ES-I3 (cell line): ENCODE results near the gene IGF1R.
"Not testable (repeated sequence)": the region's sequence is repeated elsewhere in the genome, so short reads cannot be mapped to it uniquely, and the experiment has no call there.

Source experiments
- H3K36me3 ChIP-seq: 2 replicates; pipeline ENCODE4 v1.6.1; 2013; ENCODE audit warnings: mild to moderate bottlenecking, low read length, control low read depth, moderate library complexity; ENCODE audit not compliant: insufficient read depth
- H3K4me1 ChIP-seq: 2 replicates; pipeline ENCODE4 v1.6.1; 2013; ENCODE audit warnings: mild to moderate bottlenecking, control low read depth, low read length; ENCODE audit not compliant: insufficient read depth
- H3K9ac ChIP-seq: 2 replicates; pipeline ENCODE4 v1.6.1; 2013; ENCODE audit warnings: low read depth, mild to moderate bottlenecking, low read length, moderate library complexity
- H3K9me3 ChIP-seq: 2 replicates; pipeline ENCODE4 v1.6.1; 2013; ENCODE audit warnings: mild to moderate bottlenecking, low read length, moderate library complexity; ENCODE audit not compliant: control insufficient read depth, insufficient read depth

The IGF1R gene

GRCh38 chr15:98977441-98977840 is 329.1 kb downstream of the IGF1R start:
- Histone ChIP-seq H3K36me3 (no peaks in the 10 kb centered on the region), H3K9me3 (no peaks in the 10 kb centered on the region), H3K9ac (no peak overlapping the region), H3K4me1 (no peaks in the 10 kb centered on the region)

- Histone ChIP-seq H3K36me3 (no peaks in the 10 kb centered on the region), H3K9ac (no peak overlapping the region), H3K4me1 (no peaks in the 10 kb centered on the region), H3K9me3 (no peaks in the 10 kb centered on the region)
Observed at GRCh38 chr15:98978153-98978552, 329.8 kb downstream of the IGF1R start.

GRCh38 chr15:98980899-98981228 is 332.5 kb downstream of the IGF1R start:
- peaks cover 1% of the 10 kb centered on the region; the same call in 1 of the 2 replicates for H3K9me3 ChIP-seq
- no peaks in the 10 kb centered on the region for H3K36me3 ChIP-seq
- H3K4me1 ChIP-seq = 0 out of 2 replicates have a peak, but pooled peaks cover 4% of the 10 kb centered on the region
- H3K9ac ChIP-seq = no peak overlapping the region

- H3K4me1 ChIP-seq = 0 out of 2 replicates have a peak, but pooled peaks cover 4% of the 10 kb centered on the region
- H3K9me3 ChIP-seq = peaks cover 4% of the 10 kb centered on the region; the same call in 1 of the 2 replicates
- H3K9ac ChIP-seq = no peak overlapping the region
- H3K36me3 ChIP-seq = no peaks in the 10 kb centered on the region
Observed at GRCh38 chr15:98981851-98982722, 333.7 kb downstream of the IGF1R start.

GRCh38 chr15:98983334-98983733 is 335.0 kb downstream of the IGF1R start:
- Histone ChIP-seq H3K9me3 (peaks cover 4% of the 10 kb centered on the region; the same call in 1 of the 2 replicates), H3K4me1 (0 out of 2 replicates have a peak, but pooled peaks cover 4% of the 10 kb centered on the region), H3K36me3 (no peaks in the 10 kb centered on the region), H3K9ac (no peak overlapping the region)

GRCh38 chr15:98986281-98986680 is 337.9 kb downstream of the IGF1R start:
- H3K4me1 ChIP-seq = 0 out of 2 replicates have a peak, but pooled peaks cover 4% of the 10 kb centered on the region
- H3K36me3 ChIP-seq = no peaks in the 10 kb centered on the region
- peaks cover 4% of the 10 kb centered on the region; the same call in 1 of the 2 replicates for H3K9me3 ChIP-seq
- H3K9ac ChIP-seq = no peak overlapping the region

- Histone ChIP-seq H3K9ac (no peak overlapping the region), H3K36me3 (no peaks in the 10 kb centered on the region), H3K9me3 (no peaks in the 10 kb centered on the region; the same call in 1 of the 2 replicates), H3K4me1 (no peaks in the 10 kb centered on the region)
Observed at GRCh38 chr15:98994892-98995291, 346.6 kb downstream of the IGF1R start.

- Histone ChIP-seq H3K4me1 (no peaks in the 10 kb centered on the region), H3K9me3 (no peaks in the 10 kb centered on the region; the same call in 1 of the 2 replicates), H3K36me3 (no peaks in the 10 kb centered on the region), H3K9ac (no peak overlapping the region)
Observed at GRCh38 chr15:98996169-98996568, 347.8 kb downstream of the IGF1R start.

- H3K4me1 ChIP-seq = no peaks in the 10 kb centered on the region
- H3K36me3 ChIP-seq = no peaks in the 10 kb centered on the region
- no peaks in the 10 kb centered on the region; the same call in 1 of the 2 replicates for H3K9me3 ChIP-seq
- no peak overlapping the region for H3K9ac ChIP-seq
Observed at GRCh38 chr15:98996624-98997023, 348.3 kb downstream of the IGF1R start.

GRCh38 chr15:98997312-98997711 is 349.0 kb downstream of the IGF1R start:
- Histone ChIP-seq H3K36me3 (no peaks in the 10 kb centered on the region), H3K4me1 (no peaks in the 10 kb centered on the region), H3K9ac (no peak overlapping the region), H3K9me3 (no peaks in the 10 kb centered on the region; the same call in 1 of the 2 replicates)

- H3K9ac ChIP-seq = no peak overlapping the region
- H3K9me3 ChIP-seq = no peaks in the 10 kb centered on the region; the same call in 1 of the 2 replicates
- H3K4me1 ChIP-seq = no peaks in the 10 kb centered on the region
- no peaks in the 10 kb centered on the region for H3K36me3 ChIP-seq
Observed at GRCh38 chr15:98997755-98998154, 349.4 kb downstream of the IGF1R start.

GRCh38 chr15:98998279-98998678 is 349.9 kb downstream of the IGF1R start:
- Histone ChIP-seq H3K9ac (no peak overlapping the region), H3K36me3 (no peaks in the 10 kb centered on the region), H3K4me1 (no peaks in the 10 kb centered on the region), H3K9me3 (no peaks in the 10 kb centered on the region; the same call in 1 of the 2 replicates)

- Histone ChIP-seq H3K36me3 (no peaks in the 10 kb centered on the region), H3K4me1 (no peaks in the 10 kb centered on the region), H3K9me3 (no peaks in the 10 kb centered on the region; the same call in 1 of the 2 replicates), H3K9ac (no peak overlapping the region)
Observed at GRCh38 chr15:98999233-98999632, 350.9 kb downstream of the IGF1R start.

GRCh38 chr15:99002226-99002625 is 353.9 kb downstream of the IGF1R start:
- H3K9me3 ChIP-seq = no peaks in the 10 kb centered on the region
- H3K36me3 ChIP-seq = no peaks in the 10 kb centered on the region
- no peak overlapping the region for H3K9ac ChIP-seq
- H3K4me1 ChIP-seq = no peaks in the 10 kb centered on the region

GRCh38 chr15:99003317-99003716 is 355.0 kb downstream of the IGF1R start:
- not testable (repeated sequence) for H3K36me3 ChIP-seq, H3K9ac ChIP-seq, H3K9me3 ChIP-seq, H3K4me1 ChIP-seq
